ENCODE data around the gene ZSCAN30. TPM values are rescaled to one million over a fixed set of nuclear protein-coding genes. Genes with fewer than 3 reads are reported as not detected.

Gene ZSCAN30
- total and polyA plus RNA-seq, 9 of the 15 experiments (the other 6 are each of a cell fraction or from before 2014, with no cell fraction given): 4.6 to 13.6 (median 10.8) TPM

- WGBS (ENCODE audit: insufficient coverage, low coverage, missing lambda C conversion rate): 30% methylated on average over 3 of the region's 3 CpGs
- FAIRE-seq: no peak
- TF ChIP-seq DIDO1 (tag; IDR thresholded peaks at IDR 0.05; ENCODE audit: low read depth) (no peak), ZNF146 (CRISPR knock-in tag; IDR thresholded peaks at IDR 0.05; ENCODE audit: unreplicated experiment) (no peak), FUS (optimal IDR thresholded peaks at IDR 0.05; ENCODE audit: low read depth, low read length) (no peak), HOMEZ (CRISPR knock-in tag; IDR thresholded peaks at IDR 0.05) (no peak), CHD1 (IDR thresholded peaks at IDR 0.05; ENCODE audit: low read length) (no peak), ZNF174 (CRISPR knock-in tag; IDR thresholded peaks at IDR 0.05) (no peak), CTCFL (IDR thresholded peaks at IDR 0.05; ENCODE audit: borderline replicate concordance, insufficient read depth, low read depth, low read length, poor library complexity, severe bottlenecking) (no peak), ZNF444 (CRISPR knock-in tag; IDR thresholded peaks at IDR 0.05) (no peak), ZNF76 (CRISPR knock-in tag; IDR thresholded peaks at IDR 0.05; ENCODE audit: borderline replicate concordance) (no peak), HNRNPK (IDR thresholded peaks at IDR 0.05; ENCODE audit: low read depth, low read length, poor library complexity, severe bottlenecking) (no peak), CEBPG (CRISPR knock-in tag; IDR thresholded peaks at IDR 0.05) (no peak), CEBPG (tag; conservative IDR thresholded peaks at IDR 0.05 in 1 of 2, IDR thresholded peaks at IDR 0.05 in 1 of 2) (no peak)
- TF ChIP-seq, protein P1, sequence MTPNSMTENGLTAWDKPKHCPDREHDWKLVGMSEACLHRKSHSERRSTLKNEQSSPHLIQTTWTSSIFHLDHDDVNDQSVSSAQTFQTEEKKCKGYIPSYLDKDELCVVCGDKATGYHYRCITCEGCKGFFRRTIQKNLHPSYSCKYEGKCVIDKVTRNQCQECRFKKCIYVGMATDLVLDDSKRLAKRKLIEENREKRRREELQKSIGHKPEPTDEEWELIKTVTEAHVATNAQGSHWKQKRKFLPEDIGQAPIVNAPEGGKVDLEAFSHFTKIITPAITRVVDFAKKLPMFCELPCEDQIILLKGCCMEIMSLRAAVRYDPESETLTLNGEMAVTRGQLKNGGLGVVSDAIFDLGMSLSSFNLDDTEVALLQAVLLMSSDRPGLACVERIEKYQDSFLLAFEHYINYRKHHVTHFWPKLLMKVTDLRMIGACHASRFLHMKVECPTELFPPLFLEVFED (CRISPR knock-in tag; conservative IDR thresholded peaks at IDR 0.05): no peak
- TF ChIP-seq, protein P2, sequence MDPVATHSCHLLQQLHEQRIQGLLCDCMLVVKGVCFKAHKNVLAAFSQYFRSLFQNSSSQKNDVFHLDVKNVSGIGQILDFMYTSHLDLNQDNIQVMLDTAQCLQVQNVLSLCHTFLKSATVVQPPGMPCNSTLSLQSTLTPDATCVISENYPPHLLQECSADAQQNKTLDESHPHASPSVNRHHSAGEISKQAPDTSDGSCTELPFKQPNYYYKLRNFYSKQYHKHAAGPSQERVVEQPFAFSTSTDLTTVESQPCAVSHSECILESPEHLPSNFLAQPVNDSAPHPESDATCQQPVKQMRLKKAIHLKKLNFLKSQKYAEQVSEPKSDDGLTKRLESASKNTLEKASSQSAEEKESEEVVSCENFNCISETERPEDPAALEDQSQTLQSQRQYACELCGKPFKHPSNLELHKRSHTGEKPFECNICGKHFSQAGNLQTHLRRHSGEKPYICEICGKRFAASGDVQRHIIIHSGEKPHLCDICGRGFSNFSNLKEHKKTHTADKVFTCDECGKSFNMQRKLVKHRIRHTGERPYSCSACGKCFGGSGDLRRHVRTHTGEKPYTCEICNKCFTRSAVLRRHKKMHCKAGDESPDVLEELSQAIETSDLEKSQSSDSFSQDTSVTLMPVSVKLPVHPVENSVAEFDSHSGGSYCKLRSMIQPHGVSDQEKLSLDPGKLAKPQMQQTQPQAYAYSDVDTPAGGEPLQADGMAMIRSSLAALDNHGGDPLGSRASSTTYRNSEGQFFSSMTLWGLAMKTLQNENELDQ (CRISPR knock-in tag; IDR thresholded peaks at IDR 0.05; ENCODE audit: borderline replicate concordance): no peak
Observed at GRCh38 chr18:35276267-35276666, 13.8 kb downstream of the ZSCAN30 start.

More at GRCh38 chr18:35276267-35276666, 13.8 kb downstream of the ZSCAN30 start:
- Histone ChIP-seq H3K4me3 (no peak overlapping the region), H3K36me3 (ENCODE audit: control insufficient read depth, insufficient read depth, low read length) (no peaks in the 10 kb centered on the region), H4K20me1 (replicated peaks; ENCODE audit: control insufficient read depth, insufficient read depth, low read length) (no peaks in the 10 kb centered on the region), H3K27ac (ENCODE audit: extremely low read depth, low read depth, low read length) (no peak overlapping the region), H3K9ac (ENCODE audit: insufficient read depth in 1 of 2, low read depth in 2 of 2, low read length in 2 of 2) (no peak overlapping the region), H3K9me1 (ENCODE audit: control insufficient read depth, insufficient read depth, low read length) (no peaks in the 10 kb centered on the region), H3K4me2 (ENCODE audit: insufficient read depth, low read length) (no peak overlapping the region), H3K4me1 (replicated peaks in 1 of 2; ENCODE audit: control insufficient read depth in 2 of 2, insufficient read depth in 2 of 2, low read length in 2 of 2) (no peaks in the 10 kb centered on the region), H3K79me2 (ENCODE audit: control insufficient read depth, insufficient read depth, low read length) (no peaks in the 10 kb centered on the region), H3K9me3 (replicated peaks; ENCODE audit: control insufficient read depth, insufficient read depth, low read depth, low read length) (no peaks in the 10 kb centered on the region), H2AFZ (ENCODE audit: low read depth, low read length) (no peak overlapping the region), H3K27me3 (ENCODE audit: control insufficient read depth in 2 of 2, insufficient read depth in 2 of 2, low read length in 2 of 2) (no peaks in the 10 kb centered on the region)
- 0 out of 3 replicates have a peak, but pooled peaks have one; percentile 42 for ATAC-seq
- CTCF ChIA-PET (ENCODE audit: low intra/inter-chr PET ratio): no interaction called here
- DNase-seq (ENCODE audit: extremely low read depth in 1 of 4, low spot score in 3 of 4): no peak
- in situ Hi-C loops (cut with MboI) (no loop called here), intact Hi-C loops (cut with micrococcal nuclease) (no loop called here)
- no TSS peak for BruUV-seq (replicated peaks)
- POLR2A ChIA-PET: no interaction called here

Measured in K562 (cell line).